Endothelial cell (in vitro differentiated cells): ENCODE measurements around the gene RHBDF1. TPM values are rescaled to one million over a fixed set of nuclear protein-coding genes. Genes with fewer than 3 reads are reported as not detected.

Experiments used
- DNase-seq: peaks from one replicate; pipeline ENCODE4 v3.0.0; 2021; ENCODE audit warnings: low spot score
- H3K27ac Mint-ChIP-seq: one replicate; pipeline ENCODE4 v1.8.0; 2021; ENCODE audit warnings: mixed read lengths, inconsistent platforms; ENCODE audit not compliant: unreplicated experiment
- H3K27me3 Mint-ChIP-seq: one replicate; pipeline ENCODE4 v1.8.0; 2021; ENCODE audit warnings: mild to moderate bottlenecking, moderate library complexity, mixed read lengths, inconsistent platforms; ENCODE audit not compliant: unreplicated experiment
- H3K36me3 Mint-ChIP-seq: one replicate; pipeline ENCODE4 v1.8.0; 2021; ENCODE audit warnings: mild to moderate bottlenecking, low read depth, mixed read lengths, inconsistent platforms; ENCODE audit not compliant: unreplicated experiment
- H3K4me1 Mint-ChIP-seq: one replicate; pipeline ENCODE4 v1.8.0; 2021; ENCODE audit warnings: mild to moderate bottlenecking, mixed read lengths, inconsistent platforms; ENCODE audit not compliant: unreplicated experiment
- H3K4me3 Mint-ChIP-seq: one replicate; pipeline ENCODE4 v1.8.0; 2021; ENCODE audit warnings: mild to moderate bottlenecking, mixed read lengths, inconsistent platforms; ENCODE audit not compliant: unreplicated experiment
- H3K9me3 Mint-ChIP-seq: one replicate; pipeline ENCODE4 v1.8.0; 2021; ENCODE audit warnings: mixed read lengths, inconsistent platforms; ENCODE audit not compliant: unreplicated experiment
- CTCF ChIP-seq: fragments of 200-600 bp; sonication (generic); IDR thresholded peaks from one replicate; pipeline ENCODE4 v1.5.0; 2021; ENCODE audit warnings: antibody characterized with exemption; ENCODE audit not compliant: unreplicated experiment
- total RNA-seq: library from RNA; stranded (reverse); fragmentation: NEBNext Ultra II Directional; extraction: Animal tissue kit (Norgen Biotek cat#: 25700); gene quantifications from one replicate; pipeline ENCODE4 v1.2.1, GENCODE V29; 2021; ENCODE audit not compliant: unreplicated experiment

Gene RHBDF1
- total RNA-seq, 1 donor from 2014 or later: 60.7 TPM

- H3K9me3 Mint-ChIP-seq: no peaks in the 10 kb centered on the region
- no peaks in the 10 kb centered on the region for H3K4me1 Mint-ChIP-seq
Observed at GRCh38 chr16:118857-119256, 46.4 kb upstream of the RHBDF1 start.

GRCh38 chr16:117379-118365 lies 45.2 kb upstream of the RHBDF1 start:
- H3K36me3 Mint-ChIP-seq: peaks cover 16% of the 10 kb centered on the region
- DNase-seq: peak; percentile 75
- H3K27me3 Mint-ChIP-seq: no peaks in the 10 kb centered on the region

More at GRCh38 chr16:118857-119256, 46.4 kb upstream of the RHBDF1 start:
- Mint-ChIP-seq H3K36me3 (peaks cover 22% of the 10 kb centered on the region), H3K4me3 (no peak overlapping the region), H3K27me3 (peaks cover 2% of the 10 kb centered on the region), H3K27ac (no peak overlapping the region)
- no peak for TF ChIP-seq CTCF
- no peak for DNase-seq

GRCh38 chr16:116015-116414 lies 43.6 kb upstream of the RHBDF1 start:
- Mint-ChIP-seq H3K4me3 (peak overlapping the region; percentile 65), H3K36me3 (peaks cover 16% of the 10 kb centered on the region), H3K9me3 (no peaks in the 10 kb centered on the region), H3K4me1 (no peaks in the 10 kb centered on the region), H3K27ac (no peak overlapping the region), H3K27me3 (no peaks in the 10 kb centered on the region)
- TF ChIP-seq CTCF: no peak
- DNase-seq: no peak

More at GRCh38 chr16:117379-118365, 45.2 kb upstream of the RHBDF1 start:
- no peak overlapping the region for H3K4me3 Mint-ChIP-seq
- H3K9me3 Mint-ChIP-seq: no peaks in the 10 kb centered on the region
- peak; percentile 89 for TF ChIP-seq CTCF
- H3K27ac Mint-ChIP-seq: no peak overlapping the region
- no peaks in the 10 kb centered on the region for H3K4me1 Mint-ChIP-seq

- H3K36me3 Mint-ChIP-seq: peaks cover 22% of the 10 kb centered on the region
- no peak for TF ChIP-seq CTCF
- no peaks in the 10 kb centered on the region for H3K9me3 Mint-ChIP-seq
- no peak overlapping the region for H3K27ac Mint-ChIP-seq
- H3K4me1 Mint-ChIP-seq: no peaks in the 10 kb centered on the region
- no peak for DNase-seq
- no peak overlapping the region for H3K4me3 Mint-ChIP-seq
- H3K27me3 Mint-ChIP-seq: no peaks in the 10 kb centered on the region
Observed at GRCh38 chr16:114327-114726, 41.9 kb upstream of the RHBDF1 start.
